CD4-positive, alpha-beta T cell treated with Interferon alpha-2 for 1 hour (primary cell): ENCODE measurements around the gene PARD6B.
"Not testable (repeated sequence)": the region's sequence is repeated elsewhere in the genome, so short reads cannot be mapped to it uniquely, and the experiment has no call there.

ENCODE experiments used
- DNase-seq, 2 donors: peaks; one replicate each; pipeline ENCODE4 v3.0.0-alpha.2; 2020 to 2022

PARD6B gene

GRCh38 chr20:50731055-50731929 is at the start of gene PARD6B:
PARD6B (plus strand) TSS chr20:50731580; CDS start chr20:50731787, 207 bp downstream.
- DNase-seq: peak; percentile 99 to 100

DNA sequence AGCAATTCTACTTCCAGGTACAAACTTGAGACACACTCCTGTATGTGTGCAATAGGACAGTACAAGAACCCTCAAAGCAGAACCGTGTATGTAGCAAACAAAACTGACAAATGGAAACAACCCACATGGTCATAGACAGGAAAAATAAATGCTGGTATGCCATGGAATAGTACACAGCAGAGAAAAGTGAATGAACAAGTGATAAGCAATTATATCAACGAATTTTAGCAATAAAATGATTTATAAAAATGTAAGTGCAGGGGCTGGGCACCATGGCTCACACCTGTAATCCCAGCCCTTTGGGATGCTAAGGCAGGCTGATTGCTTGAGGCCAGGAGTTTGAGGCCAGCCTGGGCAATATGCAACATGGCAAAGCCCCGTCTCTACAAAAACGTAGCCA is 49.3 kb upstream of the PARD6B start:
- no peak for DNase-seq

- DNase-seq: no peak
Observed at GRCh38 chr20:50682947-50683530, 48.3 kb upstream of the PARD6B start.

DNA sequence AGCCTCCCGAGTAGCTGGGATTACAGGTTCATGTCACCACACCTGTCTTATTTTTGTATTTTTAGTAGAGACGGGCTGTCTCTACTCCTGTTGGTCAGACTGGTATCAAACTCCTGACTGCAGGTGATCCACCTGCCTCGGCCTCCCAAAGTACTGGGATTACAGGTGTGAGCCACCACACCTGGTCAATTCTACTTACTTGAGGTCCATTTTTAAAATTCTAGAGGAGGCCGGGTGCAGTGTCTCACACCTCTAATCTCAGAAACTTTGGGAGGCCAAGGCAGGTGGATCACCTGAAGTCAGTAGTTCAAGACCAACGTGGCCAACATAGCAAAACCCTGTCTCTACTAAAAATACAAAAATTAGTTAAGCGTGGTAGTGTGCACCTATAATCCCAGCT is 47.8 kb upstream of the PARD6B start:
- no peak for DNase-seq

- no peak for DNase-seq
Observed at GRCh38 chr20:50686821-50687220, 44.6 kb upstream of the PARD6B start.

- no peak for DNase-seq
Observed at GRCh38 chr20:50688256-50688975, 43.0 kb upstream of the PARD6B start.

DNA sequence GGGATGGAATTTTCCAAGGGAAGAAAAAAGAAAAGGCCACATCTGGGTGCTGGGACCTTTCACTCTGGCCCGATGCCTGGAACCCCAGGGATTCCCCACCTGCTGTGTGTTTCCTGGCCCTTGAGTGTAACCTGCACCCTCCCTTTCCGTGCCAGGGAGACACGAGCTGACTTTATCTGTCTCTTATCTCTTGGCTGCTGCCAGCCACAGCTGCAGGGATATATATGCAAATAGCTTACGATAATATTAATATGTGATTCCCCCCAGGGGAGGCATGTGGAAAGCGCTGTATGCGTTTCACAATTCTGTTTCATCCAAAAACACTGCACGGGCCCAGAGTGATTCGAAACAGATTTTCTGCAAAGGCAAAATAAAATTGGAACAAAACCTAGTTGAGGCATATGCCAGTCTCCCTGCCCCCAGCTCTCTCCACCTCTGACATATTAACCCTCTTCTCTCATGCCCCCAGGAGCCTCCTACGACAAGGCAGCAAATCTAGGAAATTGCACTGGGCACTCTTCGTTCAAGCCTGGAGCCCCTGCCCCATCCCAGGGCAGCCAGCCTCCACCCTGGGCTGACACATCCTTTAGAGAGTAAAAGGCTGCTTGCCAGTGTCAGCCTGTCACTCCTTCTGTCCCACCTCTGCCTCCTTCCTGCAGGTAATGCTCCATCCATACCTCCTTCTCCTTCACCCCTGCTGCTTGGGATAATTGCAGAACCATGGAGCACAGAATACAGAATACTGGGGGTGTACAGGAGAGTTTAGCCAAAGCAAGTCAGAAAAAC is 41.3 kb upstream of the PARD6B start:
- DNase-seq: no peak

GRCh38 chr20:50690650-50691572 is 40.5 kb upstream of the PARD6B start, which contains the start of gene RIPOR3:
RIPOR3 (minus strand) TSS chr20:50691542; CDS start chr20:50691128, 414 bp downstream.
- DNase-seq: no peak

DNA sequence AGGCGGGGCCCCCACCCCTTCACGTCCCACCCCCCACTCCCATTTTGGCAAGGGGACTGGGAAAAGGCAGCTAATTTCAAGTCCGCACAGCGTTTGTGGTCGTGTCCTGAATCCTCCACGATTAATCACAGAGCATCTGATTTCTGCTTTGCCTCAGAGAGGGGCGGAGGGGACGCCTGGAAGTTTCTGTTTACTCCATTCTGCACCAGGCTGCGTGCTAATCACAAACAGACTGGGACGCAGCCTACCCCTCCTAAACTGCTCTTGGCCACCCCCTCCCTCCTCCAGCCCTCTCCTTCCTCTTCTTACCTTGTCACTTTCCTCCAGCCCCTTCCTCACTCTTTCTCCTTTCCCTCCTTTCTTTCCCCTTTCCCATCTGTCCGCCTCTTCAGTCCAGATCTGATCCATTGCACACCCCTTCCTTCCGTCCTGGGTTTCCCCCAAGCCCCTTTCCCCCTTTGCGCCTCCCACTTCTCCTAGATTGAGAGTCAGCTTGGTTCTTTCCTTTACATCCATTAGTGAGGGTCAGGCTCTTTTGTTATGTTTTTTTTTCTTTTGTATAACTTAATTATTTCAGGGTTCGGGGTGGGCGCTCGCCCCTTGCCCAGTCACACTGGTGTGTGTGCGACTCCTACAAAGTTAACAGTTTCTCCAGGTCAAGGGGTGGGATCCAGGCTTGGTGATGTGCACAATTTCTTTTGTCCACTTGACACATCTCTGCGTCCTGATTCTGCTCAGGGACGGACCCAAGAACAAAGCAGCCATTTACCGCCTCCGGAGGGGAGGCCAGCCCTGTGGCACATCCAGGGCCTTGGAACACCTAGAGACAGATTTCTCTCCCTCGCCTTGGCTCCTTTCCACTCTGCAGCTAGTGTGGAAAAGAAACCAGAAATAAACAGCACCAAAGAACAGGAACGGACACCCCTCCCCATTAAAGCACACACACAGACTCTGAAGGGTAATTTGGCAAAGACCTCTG is 39.5 kb upstream of the PARD6B start:
- no peak for DNase-seq

GRCh38 chr20:50692552-50692933 is 38.8 kb upstream of the PARD6B start:
- DNase-seq: no peak

- DNase-seq: no peak
Observed at GRCh38 chr20:50693001-50693400, 38.4 kb upstream of the PARD6B start.

DNA sequence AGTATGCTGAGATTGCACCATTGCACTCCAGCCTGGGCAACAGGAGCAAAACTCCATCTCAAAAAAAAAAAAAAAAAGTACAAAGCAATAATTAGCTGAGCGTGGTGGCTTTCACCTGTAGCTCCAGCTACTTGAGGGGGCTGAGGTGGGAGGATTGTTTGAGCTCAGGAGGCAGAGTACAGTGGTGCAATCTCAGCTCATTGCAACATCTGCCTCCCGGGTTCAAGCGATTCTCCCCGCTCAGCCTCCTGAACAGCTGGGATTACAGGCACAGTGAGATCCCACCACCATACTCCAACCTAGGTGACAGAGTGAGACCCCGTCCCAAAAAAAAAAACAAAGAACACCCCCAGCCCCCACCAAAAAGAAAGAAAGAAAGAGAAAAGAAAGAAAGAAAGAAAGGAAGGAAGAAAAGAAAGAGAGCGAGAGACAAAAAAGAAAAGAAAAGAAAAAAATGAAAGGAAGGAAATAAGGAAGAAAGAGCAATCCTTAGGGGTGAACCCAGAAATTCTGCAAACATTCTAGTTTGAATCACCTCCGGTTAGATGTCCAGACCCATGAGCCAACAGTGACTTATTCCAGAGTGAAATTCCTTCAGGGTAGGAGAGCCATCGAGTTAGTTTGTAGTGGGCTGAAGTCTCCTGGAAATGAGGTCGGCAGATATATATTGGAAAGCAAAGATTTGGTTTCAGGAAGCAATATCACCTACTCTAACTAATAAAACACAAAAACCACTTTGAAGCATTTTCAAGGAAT is 36.8 kb upstream of the PARD6B start:
- no peak for DNase-seq

GRCh38 chr20:50695135-50695872 is 36.1 kb upstream of the PARD6B start:
- DNase-seq: no peak

DNA sequence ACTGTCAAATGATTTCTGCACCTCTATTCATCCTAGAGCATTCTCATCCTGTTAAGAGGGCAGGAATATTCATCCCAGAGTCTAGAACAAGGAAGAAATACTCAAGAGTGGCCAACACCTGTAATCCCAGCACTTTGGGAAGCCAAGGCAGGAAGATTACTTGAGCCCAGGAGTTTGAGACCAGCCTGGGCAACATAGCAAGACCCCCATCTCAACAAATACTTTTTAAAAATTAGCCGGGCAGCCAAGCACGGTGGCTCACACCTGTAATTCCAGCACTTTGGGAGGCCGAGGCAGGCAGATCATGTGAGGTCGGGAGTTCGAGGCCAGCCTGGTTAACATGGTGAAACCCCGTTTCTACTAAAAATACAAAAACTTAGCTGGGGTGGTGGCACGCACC is 33.1 kb upstream of the PARD6B start:
- not testable (repeated sequence) for DNase-seq

GRCh38 chr20:50699688-50700087 is 31.7 kb upstream of the PARD6B start:
- DNase-seq: no peak

DNA sequence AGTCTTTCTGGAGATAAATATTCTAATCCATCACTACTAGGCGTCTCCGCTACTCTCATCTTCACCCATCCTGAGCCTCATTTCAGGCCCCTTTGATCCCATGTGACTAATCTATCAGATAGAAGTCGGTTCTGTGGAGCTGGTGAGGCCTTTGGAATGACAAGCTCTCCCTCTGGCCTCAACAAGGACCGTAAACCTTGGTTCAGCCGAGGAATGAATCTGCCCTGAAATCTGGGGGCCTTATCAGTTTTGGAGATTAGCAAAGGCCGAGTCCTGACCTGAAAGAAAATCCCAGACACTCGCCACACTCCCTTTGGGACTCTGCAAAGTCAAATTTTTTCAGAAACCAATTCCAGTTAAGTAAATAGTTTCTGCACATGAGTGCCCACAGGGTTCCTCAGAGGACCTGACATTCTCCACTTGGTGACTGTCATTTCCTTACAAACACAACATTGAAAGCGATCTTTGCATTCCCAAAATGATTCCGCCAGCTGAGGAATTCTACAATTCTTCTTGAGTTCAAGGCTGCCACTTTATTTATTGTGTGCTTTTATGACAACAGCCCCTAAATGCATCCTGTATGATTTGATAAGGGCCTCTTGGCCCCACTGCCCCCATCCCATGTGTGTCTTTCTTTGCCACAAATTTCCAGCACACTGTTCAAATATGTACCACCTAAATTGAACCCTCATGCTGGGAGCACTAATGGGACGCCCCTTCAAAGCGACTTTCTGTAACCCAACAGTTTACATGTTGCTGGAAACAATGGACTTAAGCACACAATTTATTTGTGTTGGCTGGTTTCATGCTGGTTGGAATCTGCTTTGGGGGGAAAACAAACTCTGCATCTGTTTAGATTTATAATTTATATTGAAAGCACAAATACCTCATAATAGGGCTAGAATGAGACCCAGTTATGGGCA is 30.1 kb upstream of the PARD6B start:
- no peak for DNase-seq

DNA sequence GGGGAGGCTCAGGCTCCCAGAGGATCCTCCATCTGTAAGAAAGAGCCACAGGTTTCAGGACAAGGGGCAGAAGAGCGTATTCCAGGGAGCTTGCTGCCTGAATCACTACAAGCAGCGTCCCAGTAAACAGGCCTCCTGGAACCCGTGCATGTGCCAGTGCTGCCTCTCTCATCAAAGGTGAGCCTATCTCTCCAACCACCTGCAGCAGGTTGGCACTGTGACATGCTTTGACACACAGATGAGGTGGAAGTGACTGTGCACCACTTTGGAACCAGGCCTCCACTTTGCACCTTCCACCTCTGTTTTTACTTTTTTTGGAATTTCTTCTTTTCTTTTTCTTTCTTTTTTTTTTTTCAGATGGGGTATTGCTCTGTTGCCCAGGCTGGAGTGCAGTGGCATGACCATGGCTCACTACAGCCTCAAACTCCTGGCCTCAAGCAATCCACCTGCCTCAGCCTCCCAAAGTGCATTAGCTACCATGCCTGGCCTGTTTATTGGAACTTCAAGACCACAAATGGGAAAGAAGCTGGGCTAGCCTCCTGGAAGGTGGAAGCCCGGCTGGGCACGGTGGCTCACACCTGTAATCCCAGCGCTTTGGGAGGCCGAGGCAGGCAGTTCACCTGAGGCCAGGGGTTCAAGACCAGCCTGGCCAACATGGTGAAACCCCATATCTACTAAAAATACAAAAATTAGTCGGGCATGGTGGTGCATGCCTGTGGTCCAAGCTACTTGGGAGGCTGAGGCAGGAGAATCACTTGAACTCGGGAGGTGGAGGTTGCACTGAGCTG is 27.5 kb upstream of the PARD6B start:
- DNase-seq: not testable (repeated sequence)
